OCI-LY7 (cell line): Measurements from ENCODE around the gene LPIN2. TPM values are rescaled to one million over a fixed set of nuclear protein-coding genes. Genes with fewer than 3 reads are reported as not detected.
"Not testable (repeated sequence)": the region's sequence is repeated elsewhere in the genome, so short reads cannot be mapped to it uniquely, and the experiment has no call there.

ENCODE experiments used
- BruUV-seq: library from RNA; stranded (reverse); fragments of 400-500 nt; replicated peaks from 2 replicates; lab custom pipeline; 2021; lab: Mats Ljungman, UMichigan
- CTCF ChIA-PET: fragments of 300-600 bp; sonication (Branson Sonifier 250); formaldehyde crosslinking; loops from one replicate; lab custom pipeline; 2022; ENCODE audit warnings: antibody characterized with exemption; ENCODE audit not compliant: unreplicated experiment; lab: Charles Lee
- POLR2A ChIA-PET: fragments of 300-600 bp; sonication (Branson Sonifier 250); formaldehyde crosslinking; loops from one replicate; lab custom pipeline; 2022; ENCODE audit warnings: antibody characterized with exemption; lab: Charles Lee
- DNase-seq: peaks from one replicate; pipeline ENCODE4 v3.0.0-alpha.2; 2015; ENCODE audit warnings: low spot score
- H2AFZ ChIP-seq: fragments of 200-600 bp; sonication (generic), shearing (Covaris generic); 2 replicates; pipeline ENCODE4 v1.6.1; 2014; ENCODE audit warnings: mild to moderate bottlenecking, antibody characterized with exemption, low read length, moderate library complexity
- H3K27ac ChIP-seq: fragments of 200-600 bp; sonication (generic); 2 replicates; pipeline ENCODE4 v1.5.1; 2014; ENCODE audit warnings: mixed run types, low read depth, mild to moderate bottlenecking, moderate library complexity, low read length, inconsistent platforms; ENCODE audit not compliant: poor library complexity, severe bottlenecking
- H3K36me3 ChIP-seq: fragments of 200-600 bp; sonication (generic); 2 replicates; pipeline ENCODE4 v1.6.1; 2014; ENCODE audit warnings: mild to moderate bottlenecking, antibody characterized with exemption, low read length, moderate library complexity, mixed read lengths; ENCODE audit not compliant: insufficient read depth
- H3K4me1 ChIP-seq: fragments of 200-600 bp; sonication (generic); 2 replicates; pipeline ENCODE4 v1.5.1; 2014; ENCODE audit warnings: mild to moderate bottlenecking, low read length; ENCODE audit not compliant: insufficient read depth, poor library complexity, severe bottlenecking
- H3K4me2 ChIP-seq: fragments of 200-600 bp; sonication (generic); 2 replicates; pipeline ENCODE4 v1.6.1; 2014; ENCODE audit warnings: mild to moderate bottlenecking, low read length
- H3K4me3 ChIP-seq: fragments of 200-600 bp; sonication (generic); 2 replicates; pipeline ENCODE4 v1.5.1; 2014; ENCODE audit warnings: mild to moderate bottlenecking, low read depth, low read length; ENCODE audit not compliant: poor library complexity, severe bottlenecking
- H3K79me2 ChIP-seq: fragments of 200-600 bp; sonication (generic); 2 replicates; pipeline ENCODE4 v1.6.1; 2016; ENCODE audit warnings: low read depth, mild to moderate bottlenecking, low read length, moderate library complexity, mixed read lengths; ENCODE audit not compliant: insufficient read depth
- H3K9me2 ChIP-seq: fragments of 200-600 bp; sonication (generic); 2 replicates; pipeline ENCODE4 v1.6.1; 2016; ENCODE audit warnings: mild to moderate bottlenecking, low read length, mixed read lengths; ENCODE audit not compliant: insufficient read depth
- H3K9me3 ChIP-seq: fragments of 200-600 bp; sonication (generic); 2 replicates; pipeline ENCODE4 v1.6.1; 2014; ENCODE audit warnings: mild to moderate bottlenecking, mixed run types, low read length, mixed read lengths
- H4K20me1 ChIP-seq: fragments of 200-600 bp; sonication (generic); 2 replicates; pipeline ENCODE4 v1.6.1; 2014; ENCODE audit warnings: mild to moderate bottlenecking, antibody characterized with exemption, low read length, moderate library complexity, mixed read lengths; ENCODE audit not compliant: insufficient read depth
- EZH2phosphoT487 ChIP-seq: fragments of 200-600 bp; sonication (generic); IDR thresholded peaks from 2 replicates; pipeline ENCODE4 v1.6.1; 2018; ENCODE audit warnings: low read depth, borderline replicate concordance, mild to moderate bottlenecking, mixed run types, antibody characterized with exemption, low read length, moderate library complexity, mixed read lengths
- intact Hi-C: fragments of 100-400 bp; cut with micrococcal nuclease; formaldehyde crosslinking; loops from one replicate; pipeline ENCODE4 v1.10.0; 2022; ENCODE audit not compliant: unreplicated experiment
- total RNA-seq, 2 experiments: library from RNA; depleted of rRNA in 1 of 2; stranded (reverse); fragments of >200 nt in 1 of 2; shearing (Covaris generic) in 1 of 2; gene quantifications; 2 replicates each; pipeline ENCODE4 v1.2.3, GENCODE V29; 2014 to 2022
- TF ChIP-seq, protein P1 (sequence below): fragments of 200-600 bp; sonication (generic); conservative IDR thresholded peaks from 2 replicates; pipeline ENCODE4 v1.5.1; 2014; ENCODE audit warnings: mild to moderate bottlenecking, antibody characterized with exemption, low read length, moderate library complexity, mixed read lengths

Gene LPIN2
- total RNA-seq, 2 experiments from 2014 or later = 18.9 to 20.1 TPM

- intact Hi-C loops = no loop called here
- no peak overlapping the region for H2AFZ ChIP-seq
Measured at GRCh38 chr18:3025544-3025943, 12.6 kb upstream of the LPIN2 start.

DNA sequence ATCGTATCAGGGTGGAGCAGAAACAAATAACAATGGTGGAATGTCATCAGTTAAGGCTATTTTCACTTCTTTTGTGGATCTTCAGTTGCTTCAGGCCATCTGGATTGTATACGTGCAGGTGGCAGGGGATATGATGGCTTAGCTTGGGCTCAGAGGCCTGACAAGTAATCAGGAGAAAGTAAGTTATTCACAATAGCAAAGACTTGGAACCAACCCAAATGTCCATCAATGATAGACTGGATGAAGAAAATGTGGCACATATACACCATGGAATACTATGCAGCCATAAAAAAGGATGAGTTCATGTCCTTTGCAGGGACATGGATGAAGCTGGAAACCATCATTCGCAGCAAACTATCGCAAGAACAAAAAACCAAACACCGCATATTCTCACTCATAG is 10.7 kb upstream of the LPIN2 start:
- DNase-seq, H3K27ac ChIP-seq, H3K9me2 ChIP-seq, H3K9me3 ChIP-seq, H3K4me2 ChIP-seq, CTCF ChIA-PET, H2AFZ ChIP-seq, H4K20me1 ChIP-seq, BruUV-seq, H3K79me2 ChIP-seq, H3K36me3 ChIP-seq, intact Hi-C loops, H3K4me3 ChIP-seq, H3K4me1 ChIP-seq: not testable (repeated sequence)
- POLR2A ChIA-PET = interaction anchor here (0.5 to 0.7 kb wide), 2 partner anchors 82 to 339 kb away, joined by 4 read pairs; no protein-coding TSS in a partner anchor

More at GRCh38 chr18:3025544-3025943, 12.6 kb upstream of the LPIN2 start:
- no peaks in the 10 kb centered on the region for H3K9me2 ChIP-seq
- no TSS peak for BruUV-seq
- DNase-seq = no peak
- TF ChIP-seq, protein P1, sequence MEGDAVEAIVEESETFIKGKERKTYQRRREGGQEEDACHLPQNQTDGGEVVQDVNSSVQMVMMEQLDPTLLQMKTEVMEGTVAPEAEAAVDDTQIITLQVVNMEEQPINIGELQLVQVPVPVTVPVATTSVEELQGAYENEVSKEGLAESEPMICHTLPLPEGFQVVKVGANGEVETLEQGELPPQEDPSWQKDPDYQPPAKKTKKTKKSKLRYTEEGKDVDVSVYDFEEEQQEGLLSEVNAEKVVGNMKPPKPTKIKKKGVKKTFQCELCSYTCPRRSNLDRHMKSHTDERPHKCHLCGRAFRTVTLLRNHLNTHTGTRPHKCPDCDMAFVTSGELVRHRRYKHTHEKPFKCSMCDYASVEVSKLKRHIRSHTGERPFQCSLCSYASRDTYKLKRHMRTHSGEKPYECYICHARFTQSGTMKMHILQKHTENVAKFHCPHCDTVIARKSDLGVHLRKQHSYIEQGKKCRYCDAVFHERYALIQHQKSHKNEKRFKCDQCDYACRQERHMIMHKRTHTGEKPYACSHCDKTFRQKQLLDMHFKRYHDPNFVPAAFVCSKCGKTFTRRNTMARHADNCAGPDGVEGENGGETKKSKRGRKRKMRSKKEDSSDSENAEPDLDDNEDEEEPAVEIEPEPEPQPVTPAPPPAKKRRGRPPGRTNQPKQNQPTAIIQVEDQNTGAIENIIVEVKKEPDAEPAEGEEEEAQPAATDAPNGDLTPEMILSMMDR = no peak
- no peak overlapping the region for H3K27ac ChIP-seq
- no peaks in the 10 kb centered on the region for H3K9me3 ChIP-seq
- H4K20me1 ChIP-seq = no peaks in the 10 kb centered on the region
- H3K4me2 ChIP-seq = no peak overlapping the region
- no peaks in the 10 kb centered on the region for H3K36me3 ChIP-seq
- no peak overlapping the region for H3K4me3 ChIP-seq
- H3K79me2 ChIP-seq = no peaks in the 10 kb centered on the region
- H3K4me1 ChIP-seq = no peaks in the 10 kb centered on the region
- ChIA-PET POLR2A (no interaction called here), CTCF (no interaction called here)

DNA sequence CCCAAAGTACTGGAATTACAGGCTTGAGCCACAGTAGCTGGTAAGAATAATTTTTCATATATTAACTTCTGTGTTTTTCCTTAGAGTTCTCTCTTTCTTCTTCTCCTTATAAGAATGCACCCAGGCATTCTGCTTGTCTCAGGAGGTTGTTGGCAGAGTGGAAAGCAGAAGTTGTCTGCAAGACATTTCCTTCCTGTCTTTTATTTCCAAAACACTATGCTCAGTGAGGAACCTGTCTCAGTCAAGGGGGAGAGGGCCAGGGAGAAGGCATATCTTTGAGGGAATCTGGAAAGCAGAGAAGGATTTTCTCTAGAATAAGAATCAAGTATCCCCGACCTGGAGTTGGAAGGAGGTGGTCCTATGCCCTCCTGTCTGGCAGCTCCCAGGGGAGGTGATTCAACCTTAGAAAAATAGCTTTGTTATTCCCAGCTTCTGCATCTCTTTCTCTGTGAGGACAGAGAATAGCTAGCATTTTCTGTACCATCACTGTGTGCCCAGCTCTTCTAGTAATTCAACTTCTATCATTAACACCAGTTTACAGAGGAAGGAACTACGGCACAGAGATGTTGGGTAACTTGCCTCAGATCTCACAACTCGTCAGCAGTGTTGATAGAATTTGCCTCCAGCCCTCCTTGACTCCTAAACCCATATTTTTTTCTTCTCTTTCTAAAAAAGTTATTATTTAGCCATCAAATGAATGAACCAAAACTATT is 3.8 kb upstream of the LPIN2 start:
- peak; percentile 66 for DNase-seq
- no peak for TF ChIP-seq EZH2phosphoT487
- TF ChIP-seq, protein P1 = no peak
- POLR2A ChIA-PET = interaction anchor here (0.7 to 1.2 kb wide), 4 partner anchors 9 to 237 kb away, joined by 3 to 5 read pairs (median 4); no protein-coding TSS in a partner anchor
- Histone ChIP-seq H3K4me3 (peak overlapping the region; percentile 27), H3K9me3 (no peaks in the 10 kb centered on the region), H4K20me1 (no peaks in the 10 kb centered on the region), H3K36me3 (no peaks in the 10 kb centered on the region), H3K4me1 (peaks cover 42% of the 10 kb centered on the region), H3K27ac (peak overlapping the region; percentile 54), H3K79me2 (peaks cover 5% of the 10 kb centered on the region; the same call in 1 of the 2 replicates), H3K9me2 (no peaks in the 10 kb centered on the region), H2AFZ (peak overlapping the region; percentile 86), H3K4me2 (peak overlapping the region; percentile 65)
- intact Hi-C loops = loop anchor here (10.0 kb wide), 1 partner anchor 428 kb away; no protein-coding TSS in a partner anchor
- CTCF ChIA-PET = interaction anchor here (0.5 kb wide), 1 partner anchor 194 kb away, joined by 3 read pairs; no protein-coding TSS in a partner anchor
- BruUV-seq = no TSS peak
